ENCODE results near the gene ELL2. TPM values are rescaled to one million over a fixed set of nuclear protein-coding genes. Genes with fewer than 3 reads are reported as not detected.

Gene ELL2
- total and polyA plus RNA-seq, 2 of the 13 experiments (the other 11 are each of a cell fraction or from before 2014, with no cell fraction given) = 78.9 to 97.1 TPM

GRCh38 chr5:95858661-95859595, 102.7 kb downstream of the ELL2 start (continued):
- peak; percentile 82; the same call in 1 of the 2 replicates for TF ChIP-seq ZNF614 (CRISPR knock-in tag; IDR thresholded peaks at IDR 0.05; ENCODE audit: borderline replicate concordance)
- no peak for TF ChIP-seq HNRNPUL1 (IDR thresholded peaks at IDR 0.05; ENCODE audit: low read depth, low read length)
- TF ChIP-seq ZNF816 (CRISPR knock-in tag; IDR thresholded peaks at IDR 0.05; ENCODE audit: borderline replicate concordance) = no peak; the same call in 1 of the 2 replicates
- TF ChIP-seq ZNF639 (CRISPR knock-in tag; conservative IDR thresholded peaks at IDR 0.05) = no peak; the same call in 1 of the 2 replicates
- no peak for TF ChIP-seq PCBP1 (IDR thresholded peaks at IDR 0.05; ENCODE audit: borderline replicate concordance, low read depth, low read length)
- TF ChIP-seq HES4 (CRISPR knock-in tag; IDR thresholded peaks at IDR 0.05; ENCODE audit: borderline replicate concordance) = no peak
- no peak for TF ChIP-seq PAF1 (CRISPR knock-in tag; IDR thresholded peaks at IDR 0.05)
- TF ChIP-seq RNF219 (CRISPR knock-in tag; IDR thresholded peaks at IDR 0.05) = no peak
- TF ChIP-seq SNAPC2 (CRISPR knock-in tag; IDR thresholded peaks at IDR 0.05) = peak; percentile 85; the same call in 1 of the 2 replicates
- TF ChIP-seq KDM1A (CRISPR knock-in tag; IDR thresholded peaks at IDR 0.05) = no peak
- TF ChIP-seq NFE2L1 (CRISPR knock-in tag; IDR thresholded peaks at IDR 0.05; ENCODE audit: borderline replicate concordance) = no peak
- peak; percentile 92 for TF ChIP-seq KMT2A (CRISPR knock-in tag; IDR thresholded peaks at IDR 0.05)
- peak; percentile 83; the same call in 1 of the 2 replicates for TF ChIP-seq ZNF337 (CRISPR knock-in tag; IDR thresholded peaks at IDR 0.05; ENCODE audit: borderline replicate concordance, low read depth)
- TF ChIP-seq PLRG1 (conservative IDR thresholded peaks at IDR 0.05) = no peak
- TF ChIP-seq ZNF75D (CRISPR knock-in tag; IDR thresholded peaks at IDR 0.05; ENCODE audit: borderline replicate concordance) = no peak
- no peak for TF ChIP-seq HOXA9 (CRISPR knock-in tag; IDR thresholded peaks at IDR 0.05; ENCODE audit: borderline replicate concordance)
- no peak for TF ChIP-seq SP5 (CRISPR knock-in tag; IDR thresholded peaks at IDR 0.05; ENCODE audit: borderline replicate concordance, low read depth)
- TF ChIP-seq CEBPG (CRISPR knock-in tag; IDR thresholded peaks at IDR 0.05) = peak; percentile 65
- peak; percentile 29; the same call in 1 of the 2 replicates for TF ChIP-seq ZNF770 (CRISPR knock-in tag; IDR thresholded peaks at IDR 0.05)
- no peak for TF ChIP-seq ZNF746 (CRISPR knock-in tag; IDR thresholded peaks at IDR 0.05)
- TF ChIP-seq THAP9 (CRISPR knock-in tag; IDR thresholded peaks at IDR 0.05; ENCODE audit: borderline replicate concordance) = peak; percentile 53; the same call in 1 of the 2 replicates

Measured in HepG2 (cell line).